Parathyroid adenoma (tissue), 2 donors: ENCODE data around the gene KAZN.

ENCODE experiments used
- H2AFZ ChIP-seq: fragments of 300-600 bp; sonication (generic); one replicate; pipeline ENCODE4 v1.7.0; 2017; ENCODE audit warnings: antibody characterized with exemption, mild to moderate bottlenecking
- H3K27ac ChIP-seq: fragments of 300-600 bp; sonication (generic); one replicate; pipeline ENCODE4 v1.7.0; 2017
- H3K27me3 ChIP-seq: fragments of 300-600 bp; sonication (generic); one replicate; pipeline ENCODE4 v1.7.0; 2017; ENCODE audit warnings: low read length; ENCODE audit not compliant: control insufficient read depth, insufficient read depth
- H3K36me3 ChIP-seq: fragments of 300-600 bp; sonication (generic); one replicate; pipeline ENCODE4 v1.7.0; 2017; ENCODE audit warnings: low read length; ENCODE audit not compliant: control insufficient read depth, insufficient read depth
- H3K4me1 ChIP-seq: fragments of 300-600 bp; sonication (generic); one replicate; pipeline ENCODE4 v1.7.0; 2017; ENCODE audit warnings: control low read depth
- H3K4me2 ChIP-seq: fragments of 300-600 bp; sonication (generic); one replicate; pipeline ENCODE4 v1.7.0; 2017; ENCODE audit warnings: low read length
- H3K4me3 ChIP-seq: fragments of 300-600 bp; sonication (generic); one replicate; pipeline ENCODE4 v1.7.0; 2017; ENCODE audit warnings: low read depth, low read length
- H3K79me2 ChIP-seq: fragments of 300-600 bp; sonication (generic); one replicate; pipeline ENCODE4 v1.7.0; 2017; ENCODE audit warnings: control low read depth
- H3K9ac ChIP-seq: fragments of 300-600 bp; sonication (generic); one replicate; pipeline ENCODE4 v1.7.0; 2017; ENCODE audit warnings: mild to moderate bottlenecking
- H3K9me3 ChIP-seq: fragments of 300-600 bp; sonication (generic); one replicate; pipeline ENCODE4 v1.7.0; 2017; ENCODE audit warnings: low read length; ENCODE audit not compliant: control insufficient read depth
- TF ChIP-seq, protein P1 (sequence below): fragments of 300-600 bp; sonication (generic); IDR thresholded peaks from one replicate; pipeline ENCODE4 v1.7.0; 2017; ENCODE audit warnings: antibody characterized with exemption, mild to moderate bottlenecking
- donor health status: primary hyperparathyroidism.

Gene KAZN

DNA sequence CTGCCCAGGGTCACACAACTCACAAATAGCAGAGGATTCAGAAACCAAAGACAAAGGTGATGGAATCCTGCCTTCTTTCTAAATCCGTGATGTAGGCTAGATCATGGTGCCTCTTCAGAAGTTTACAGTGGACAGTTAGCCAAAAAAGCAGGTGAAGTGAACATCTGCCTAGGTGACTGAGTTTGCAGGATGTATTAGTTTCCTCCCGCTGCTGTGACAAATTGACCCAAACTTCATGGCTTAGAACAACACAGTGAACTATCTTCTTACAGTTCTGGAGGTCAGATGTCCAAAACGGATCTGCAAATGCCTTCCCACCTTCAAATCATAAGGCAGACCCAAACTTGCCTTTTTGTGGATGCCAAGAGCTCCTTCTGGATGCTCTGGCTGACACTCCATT is 551.9 kb downstream of the KAZN start:
- no peaks in the 10 kb centered on the region for H3K4me1 ChIP-seq
- TF ChIP-seq, protein P1, sequence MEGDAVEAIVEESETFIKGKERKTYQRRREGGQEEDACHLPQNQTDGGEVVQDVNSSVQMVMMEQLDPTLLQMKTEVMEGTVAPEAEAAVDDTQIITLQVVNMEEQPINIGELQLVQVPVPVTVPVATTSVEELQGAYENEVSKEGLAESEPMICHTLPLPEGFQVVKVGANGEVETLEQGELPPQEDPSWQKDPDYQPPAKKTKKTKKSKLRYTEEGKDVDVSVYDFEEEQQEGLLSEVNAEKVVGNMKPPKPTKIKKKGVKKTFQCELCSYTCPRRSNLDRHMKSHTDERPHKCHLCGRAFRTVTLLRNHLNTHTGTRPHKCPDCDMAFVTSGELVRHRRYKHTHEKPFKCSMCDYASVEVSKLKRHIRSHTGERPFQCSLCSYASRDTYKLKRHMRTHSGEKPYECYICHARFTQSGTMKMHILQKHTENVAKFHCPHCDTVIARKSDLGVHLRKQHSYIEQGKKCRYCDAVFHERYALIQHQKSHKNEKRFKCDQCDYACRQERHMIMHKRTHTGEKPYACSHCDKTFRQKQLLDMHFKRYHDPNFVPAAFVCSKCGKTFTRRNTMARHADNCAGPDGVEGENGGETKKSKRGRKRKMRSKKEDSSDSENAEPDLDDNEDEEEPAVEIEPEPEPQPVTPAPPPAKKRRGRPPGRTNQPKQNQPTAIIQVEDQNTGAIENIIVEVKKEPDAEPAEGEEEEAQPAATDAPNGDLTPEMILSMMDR: no peak
- H2AFZ ChIP-seq: no peak overlapping the region
- H3K27me3 ChIP-seq: no peaks in the 10 kb centered on the region
- H3K9ac ChIP-seq: no peak overlapping the region
- peak overlapping the region; percentile 12 for H3K4me3 ChIP-seq
- H3K79me2 ChIP-seq: no peaks in the 10 kb centered on the region
- H3K4me2 ChIP-seq: no peak overlapping the region
- H3K9me3 ChIP-seq: no peaks in the 10 kb centered on the region
- H3K27ac ChIP-seq: no peak overlapping the region
- no peaks in the 10 kb centered on the region for H3K36me3 ChIP-seq

DNA sequence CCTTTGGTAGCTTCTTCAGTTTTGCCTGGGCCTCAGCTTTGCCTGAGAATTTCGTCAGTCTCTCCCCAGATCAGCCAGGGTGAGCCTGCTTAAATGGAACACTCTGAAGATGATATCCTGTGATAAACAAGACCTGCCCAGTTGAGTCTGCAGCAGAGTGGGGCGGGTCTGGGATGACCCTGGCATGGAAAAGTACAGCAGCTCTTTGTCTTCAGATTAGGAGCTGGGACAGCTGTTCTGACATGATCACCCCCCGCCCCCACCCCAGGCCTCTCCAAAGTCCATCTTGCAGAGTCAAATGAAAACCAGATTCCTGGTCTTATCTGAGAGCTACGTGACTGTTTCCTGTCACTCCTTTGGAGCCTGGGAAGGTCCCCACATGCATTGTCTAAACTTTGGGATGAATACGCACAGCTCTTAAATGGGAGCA is 552.9 kb downstream of the KAZN start:
- no peak overlapping the region for H2AFZ ChIP-seq
- no peaks in the 10 kb centered on the region for H3K4me1 ChIP-seq
- H3K36me3 ChIP-seq: no peaks in the 10 kb centered on the region
- TF ChIP-seq, protein P1: no peak
- no peaks in the 10 kb centered on the region for H3K27me3 ChIP-seq
- peak overlapping the region; percentile 12 for H3K4me3 ChIP-seq
- no peaks in the 10 kb centered on the region for H3K9me3 ChIP-seq
- peak overlapping the region; percentile 82 for H3K4me2 ChIP-seq
- no peak overlapping the region for H3K27ac ChIP-seq
- H3K9ac ChIP-seq: no peak overlapping the region
- no peaks in the 10 kb centered on the region for H3K79me2 ChIP-seq

GRCh38 chr1:15151871-15152270 is 553.4 kb downstream of the KAZN start:
- Histone ChIP-seq H3K9me3 (no peaks in the 10 kb centered on the region), H3K36me3 (no peaks in the 10 kb centered on the region), H3K79me2 (no peaks in the 10 kb centered on the region), H2AFZ (peak overlapping the region; percentile 66), H3K4me1 (no peaks in the 10 kb centered on the region), H3K4me2 (peak overlapping the region; percentile 82), H3K4me3 (peak overlapping the region; percentile 76), H3K27me3 (no peaks in the 10 kb centered on the region), H3K27ac (no peak overlapping the region), H3K9ac (no peak overlapping the region)
- TF ChIP-seq, protein P1: no peak

DNA sequence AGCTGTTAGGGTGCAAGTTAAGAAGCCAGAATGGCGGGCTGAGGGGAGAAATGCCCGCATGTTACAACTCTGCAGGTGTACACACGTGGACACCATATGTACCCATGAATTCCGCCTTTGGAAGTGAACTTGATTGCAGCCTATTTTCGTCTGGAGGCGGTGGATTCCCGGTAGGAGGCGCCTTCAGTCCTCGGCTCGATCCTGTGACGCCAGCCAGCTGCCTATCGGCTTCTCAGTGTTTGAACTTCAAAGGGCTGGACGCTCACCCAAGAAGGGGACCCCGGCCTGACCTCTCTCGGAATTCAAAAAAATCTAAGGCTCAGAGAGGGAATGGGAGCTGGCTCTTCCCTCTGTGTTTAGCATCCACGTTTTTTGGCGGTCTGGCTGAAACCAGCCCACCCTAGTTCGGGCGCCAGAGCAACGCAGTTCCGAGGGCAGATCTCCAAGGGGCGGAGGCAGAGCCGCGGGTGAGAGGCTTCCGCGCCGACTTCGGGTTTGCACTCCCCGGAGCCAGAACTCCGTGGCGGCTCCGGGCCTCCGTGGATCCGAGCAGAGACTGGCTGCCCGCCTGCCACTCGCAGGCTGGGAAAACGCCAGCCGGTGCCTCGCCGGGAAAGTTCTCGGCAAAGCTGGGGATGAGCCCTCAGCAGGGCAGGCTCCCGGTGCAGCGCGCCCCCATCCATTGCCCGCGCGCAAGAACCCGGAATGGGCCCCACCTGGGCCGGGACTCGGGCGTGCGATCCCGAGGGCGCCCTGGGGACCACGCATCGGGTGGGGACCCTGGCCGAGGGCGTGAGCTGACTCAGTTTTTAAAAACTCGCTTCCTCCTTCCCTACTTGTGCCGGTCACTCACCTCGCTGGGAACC is 554.1 kb downstream of the KAZN start:
- Histone ChIP-seq H3K4me2 (peak overlapping the region; percentile 82), H3K36me3 (no peaks in the 10 kb centered on the region), H3K27ac (peak overlapping the region; percentile 64), H3K9ac (no peak overlapping the region), H3K79me2 (no peaks in the 10 kb centered on the region), H2AFZ (peak overlapping the region; percentile 66), H3K4me3 (peak overlapping the region; percentile 76), H3K9me3 (no peaks in the 10 kb centered on the region), H3K4me1 (no peaks in the 10 kb centered on the region), H3K27me3 (no peaks in the 10 kb centered on the region)
- TF ChIP-seq, protein P1: peak; percentile 36
